NCI-H2029 (cell line): ENCODE measurements around the gene CENPT.
A peak's percentile ranks its signal among the peaks of the same experiment; 100 is the strongest.
"Not testable (repeated sequence)": the region's sequence is repeated elsewhere in the genome, so short reads cannot be mapped to it uniquely, and the experiment has no call there.

Experiments used
- DNase-seq: peaks from one replicate; lab custom pipeline; 2025; lab: John Stamatoyannopoulos, UW

Gene CENPT

DNA sequence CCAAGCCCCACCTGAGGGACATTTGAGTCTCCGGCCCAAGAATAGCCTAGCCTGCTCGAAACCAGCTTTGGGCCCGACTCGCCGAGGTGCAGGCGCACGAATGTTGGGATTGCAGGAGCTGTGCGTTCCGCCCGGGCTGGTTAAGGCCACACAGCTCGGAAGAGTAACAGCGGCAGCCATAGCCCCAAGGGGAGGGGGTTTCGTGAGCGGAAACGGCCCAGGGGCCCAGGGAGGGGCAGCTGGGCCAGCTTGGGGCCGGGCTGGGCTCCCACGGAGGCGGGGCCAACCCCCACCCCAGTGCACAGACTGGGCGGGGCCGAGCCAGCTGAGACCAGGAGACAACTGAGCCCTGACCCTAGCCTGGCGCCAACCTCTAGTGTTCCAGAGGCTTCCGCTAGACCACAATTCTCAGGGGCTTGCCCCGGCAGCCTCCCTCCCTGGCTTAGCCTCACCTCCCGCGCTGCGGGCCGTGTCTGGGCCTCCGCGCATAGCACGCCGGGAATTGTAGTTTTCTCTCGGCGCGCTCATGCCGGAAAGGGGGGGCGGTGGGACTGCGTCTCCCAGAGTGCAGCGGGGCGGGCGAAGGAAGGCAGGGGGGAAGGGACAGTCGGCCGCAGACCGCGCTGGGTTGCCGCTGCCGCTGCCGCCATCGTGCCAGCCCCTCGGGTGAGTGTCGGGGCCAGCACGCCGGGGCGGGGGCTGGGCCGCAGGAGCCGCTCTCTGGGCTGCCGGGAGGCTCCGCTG lies 1.0 kb downstream of the CENPT start, which contains the start of gene NUTF2:
NUTF2 (plus strand) TSS at position 614 of the 744 bp plus-strand sequence. CDS start 18,198 bp downstream, outside the sequence.
- peak; percentile 85 for DNase-seq

- DNase-seq, result no peak
These were observed 1.5 kb downstream of the CENPT start for GRCh38 chr16:67846063-67846319.

GRCh38 chr16:67845291-67846062 lies 2.0 kb downstream of the CENPT start:
- no peak for DNase-seq

- DNase-seq, result no peak
These were observed 3.0 kb downstream of the CENPT start for GRCh38 chr16:67844497-67844896.

GRCh38 chr16:67843343-67843765 lies 4.1 kb downstream of the CENPT start:
- DNase-seq, result no peak

DNA sequence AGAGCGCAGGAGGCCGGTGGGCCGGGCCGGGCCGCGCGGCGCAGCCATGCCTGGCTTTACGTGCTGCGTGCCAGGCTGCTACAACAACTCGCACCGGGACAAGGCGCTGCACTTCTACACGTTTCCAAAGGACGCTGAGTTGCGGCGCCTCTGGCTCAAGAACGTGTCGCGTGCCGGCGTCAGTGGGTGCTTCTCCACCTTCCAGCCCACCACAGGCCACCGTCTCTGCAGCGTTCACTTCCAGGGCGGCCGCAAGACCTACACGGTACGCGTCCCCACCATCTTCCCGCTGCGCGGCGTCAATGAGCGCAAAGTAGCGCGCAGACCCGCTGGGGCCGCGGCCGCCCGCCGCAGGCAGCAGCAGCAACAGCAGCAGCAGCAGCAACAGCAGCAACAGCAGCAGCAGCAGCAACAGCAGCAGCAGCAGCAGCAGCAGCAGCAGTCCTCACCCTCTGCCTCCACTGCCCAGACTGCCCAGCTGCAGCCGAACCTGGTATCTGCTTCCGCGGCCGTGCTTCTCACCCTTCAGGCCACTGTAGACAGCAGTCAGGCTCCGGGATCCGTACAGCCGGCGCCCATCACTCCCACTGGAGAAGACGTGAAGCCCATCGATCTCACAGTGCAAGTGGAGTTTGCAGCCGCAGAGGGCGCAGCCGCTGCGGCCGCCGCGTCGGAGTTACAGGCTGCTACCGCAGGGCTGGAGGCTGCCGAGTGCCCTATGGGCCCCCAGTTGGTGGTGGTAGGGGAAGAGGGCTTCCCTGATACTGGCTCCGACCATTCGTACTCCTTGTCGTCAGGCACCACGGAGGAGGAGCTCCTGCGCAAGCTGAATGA lies 4.8 kb downstream of the CENPT start:
- no peak for DNase-seq

DNA sequence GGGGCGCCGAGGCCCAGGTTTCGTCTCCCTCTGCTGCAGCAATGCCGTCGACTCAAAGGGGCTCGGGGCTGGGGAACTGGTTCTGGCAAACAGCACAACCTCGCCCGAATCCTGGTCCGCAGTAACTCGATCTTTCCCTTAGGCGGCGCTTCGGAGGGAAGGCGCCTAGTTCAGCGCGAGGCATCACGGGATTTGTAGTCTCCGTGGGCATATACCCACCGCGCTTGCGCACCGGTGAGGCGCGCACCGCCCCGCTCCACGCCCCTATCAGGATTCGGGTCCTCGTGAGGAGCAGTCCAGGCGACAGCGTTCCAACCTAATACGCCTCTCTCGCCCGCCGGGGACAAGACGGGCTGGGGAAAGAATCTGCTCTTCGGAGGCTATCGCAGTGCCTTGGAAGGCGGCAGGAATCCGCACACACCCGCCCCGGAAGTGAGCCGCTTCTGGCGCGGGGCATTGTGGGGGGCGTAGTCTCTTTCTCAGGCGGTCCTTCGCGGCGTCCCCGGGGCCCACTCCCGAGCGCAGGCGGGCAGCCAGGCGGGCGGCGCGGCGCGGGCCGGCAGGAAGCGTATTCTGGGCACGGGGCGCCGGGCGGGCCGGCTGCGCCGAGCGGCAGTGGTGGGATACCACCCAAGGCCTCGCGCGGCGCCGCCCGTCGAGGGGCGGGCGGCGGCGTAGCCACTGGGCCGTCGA lies 5.5 kb downstream of the CENPT start, which contains the start of gene THAP11:
THAP11 (plus strand) TSS at position 505 of the 693 bp plus-strand sequence. CDS start 235 bp downstream, outside the sequence.
- peak; percentile 80 for DNase-seq

DNA sequence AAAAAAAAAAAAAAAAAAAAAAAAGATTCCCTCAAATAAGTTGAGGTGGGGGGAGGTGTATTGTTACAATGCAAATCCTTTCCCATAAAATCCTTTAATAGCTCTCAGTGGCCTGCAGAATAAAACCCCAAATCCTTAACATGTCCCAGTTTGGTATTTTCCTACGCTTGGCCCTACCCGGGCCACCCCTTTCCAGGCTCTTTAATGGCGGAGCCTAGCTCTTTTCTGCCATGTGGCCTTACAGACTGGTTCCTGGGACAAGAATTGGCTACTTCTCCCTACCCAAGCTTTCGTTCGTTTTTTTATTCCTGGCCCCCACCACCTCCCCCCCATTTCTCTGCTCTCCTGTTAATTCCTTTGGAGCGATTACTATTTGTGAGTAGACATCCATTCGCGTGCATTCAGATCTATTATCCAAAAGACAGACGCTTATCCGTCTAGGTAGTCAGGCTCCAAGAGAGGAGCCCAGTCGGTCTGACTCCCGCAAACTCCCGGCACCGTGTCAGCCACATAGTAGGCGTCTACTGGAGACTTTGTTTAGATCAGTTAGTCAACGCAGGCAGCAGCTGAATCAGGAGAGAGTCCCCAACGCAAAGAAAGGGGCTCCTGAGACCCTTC lies 6.2 kb downstream of the CENPT start:
- no peak for DNase-seq

DNA sequence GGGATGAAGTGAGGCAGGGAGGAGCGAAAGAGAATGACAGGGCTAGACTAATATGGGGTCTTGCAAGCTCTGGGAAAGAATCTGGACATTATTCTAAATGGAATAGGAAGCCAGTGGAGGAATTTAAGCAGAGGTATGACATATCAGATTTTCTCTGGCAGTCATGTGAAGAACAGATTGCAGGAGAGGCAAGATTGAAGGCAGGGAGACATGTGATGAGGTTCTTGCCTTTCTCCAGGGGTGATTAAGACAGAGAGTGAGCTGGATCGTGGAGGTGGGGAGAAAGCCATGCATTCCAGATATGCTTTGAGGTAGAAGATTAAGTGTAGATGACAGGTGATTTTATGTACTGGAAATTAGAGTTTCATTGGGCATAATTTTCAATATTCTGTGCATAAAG lies 9.7 kb downstream of the CENPT start:
- DNase-seq, result no peak

DNA sequence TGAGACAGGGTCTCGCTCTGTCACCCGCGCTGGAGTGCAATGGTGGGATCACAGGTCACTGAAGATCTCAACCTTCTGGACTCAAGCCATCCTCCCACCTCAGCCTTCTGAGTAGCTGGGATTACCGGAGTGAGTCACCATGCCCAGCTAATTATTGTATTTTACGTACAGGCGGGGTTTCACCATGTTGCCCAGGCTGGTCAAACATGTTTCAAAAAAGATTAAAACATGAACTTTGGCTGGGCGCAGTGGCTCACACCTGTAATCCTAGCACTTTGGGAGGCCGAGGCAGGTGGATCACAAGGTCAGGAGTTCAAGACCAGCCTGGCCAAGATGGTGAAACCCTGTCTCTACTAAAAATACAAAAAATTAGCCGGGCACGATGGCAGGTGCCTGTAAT lies 10.3 kb downstream of the CENPT start:
- DNase-seq, result not testable (repeated sequence)

GRCh38 chr16:67834242-67834614 lies 13.3 kb downstream of the CENPT start:
- no peak for DNase-seq

DNA sequence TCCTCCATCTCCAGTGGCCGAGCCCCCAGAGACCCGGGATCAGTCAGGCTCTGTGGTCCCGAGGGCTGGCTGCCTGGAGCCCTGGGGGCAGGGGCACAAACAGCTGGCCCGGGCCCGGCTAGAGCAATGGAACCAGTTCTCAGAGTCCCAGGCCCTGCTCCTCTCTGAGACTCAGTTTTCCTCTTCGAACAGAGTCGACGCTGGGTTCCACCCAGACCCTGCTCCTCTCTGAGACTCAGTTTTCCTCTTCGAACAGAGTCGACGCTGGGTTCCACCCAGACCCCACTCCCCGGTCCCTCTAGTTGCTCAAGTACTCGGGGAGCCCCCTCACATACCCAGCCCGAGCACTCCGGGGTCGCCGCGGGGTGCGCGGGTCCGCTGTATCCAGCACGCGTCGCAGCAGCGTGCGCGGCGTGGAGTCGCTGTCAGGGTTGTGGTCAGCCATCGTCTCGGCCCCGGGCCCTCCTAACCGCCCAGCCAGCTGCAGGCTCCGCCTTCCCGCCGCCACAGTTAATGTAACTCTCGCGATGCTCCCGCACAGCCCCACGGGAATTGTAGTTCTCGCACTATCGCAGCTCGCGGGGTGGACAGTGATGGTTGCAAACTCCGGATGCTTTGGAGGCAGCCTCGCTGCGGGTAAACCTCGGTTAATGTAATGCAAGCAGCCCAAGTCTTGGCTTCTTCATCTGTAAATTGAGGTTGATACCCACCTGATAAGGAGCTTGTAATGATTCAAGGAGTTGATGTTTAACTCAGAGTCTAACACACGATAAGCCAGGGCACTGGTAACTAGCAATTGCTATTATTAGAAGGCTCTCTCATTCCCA lies 13.9 kb downstream of the CENPT start:
- peak; percentile 43 for DNase-seq

- no peak for DNase-seq
These were observed 14.5 kb downstream of the CENPT start for GRCh38 chr16:67833030-67833414.

DNA sequence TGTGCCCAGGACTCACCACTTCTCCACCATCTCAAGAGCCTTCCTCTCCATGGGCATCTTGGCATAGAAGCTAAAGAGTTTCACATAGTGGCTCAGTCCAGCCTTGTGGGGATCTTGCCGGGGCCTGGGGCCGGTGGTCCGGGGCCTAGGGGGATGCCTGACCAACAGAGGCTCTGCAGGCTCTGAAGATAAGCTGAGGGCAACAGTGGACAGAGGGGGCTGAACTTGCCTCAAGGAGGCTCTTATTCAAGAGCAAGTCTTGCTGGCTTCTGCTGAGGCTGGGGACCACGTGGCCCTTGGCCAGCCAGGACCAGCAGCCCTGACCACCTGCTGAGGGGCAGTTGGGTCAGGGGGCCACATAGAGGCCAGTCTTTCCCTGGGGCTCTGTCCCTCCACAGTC lies 18.8 kb downstream of the CENPT start:
- no peak for DNase-seq

DNA sequence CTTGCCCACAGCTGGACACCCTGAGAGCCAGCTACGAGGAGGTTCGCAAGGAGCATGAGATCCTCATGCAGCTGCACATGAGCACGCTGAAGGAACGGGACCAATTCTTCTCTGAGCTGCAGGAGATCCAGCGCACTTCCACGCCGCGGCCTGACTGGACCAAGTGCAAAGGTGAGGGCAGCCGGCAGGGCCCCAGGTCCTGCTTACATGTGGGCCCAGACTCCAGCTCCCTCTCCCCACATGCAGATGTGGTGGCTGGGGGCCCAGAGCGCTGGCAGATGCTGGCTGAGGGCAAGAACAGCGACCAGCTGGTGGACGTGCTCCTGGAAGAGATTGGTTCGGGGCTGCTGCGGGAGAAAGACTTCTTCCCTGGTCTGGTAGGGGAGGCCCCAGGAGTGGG lies 21.6 kb downstream of the CENPT start:
- no peak for DNase-seq

GRCh38 chr16:67825119-67825518 lies 22.4 kb downstream of the CENPT start:
- DNase-seq, result no peak

DNA sequence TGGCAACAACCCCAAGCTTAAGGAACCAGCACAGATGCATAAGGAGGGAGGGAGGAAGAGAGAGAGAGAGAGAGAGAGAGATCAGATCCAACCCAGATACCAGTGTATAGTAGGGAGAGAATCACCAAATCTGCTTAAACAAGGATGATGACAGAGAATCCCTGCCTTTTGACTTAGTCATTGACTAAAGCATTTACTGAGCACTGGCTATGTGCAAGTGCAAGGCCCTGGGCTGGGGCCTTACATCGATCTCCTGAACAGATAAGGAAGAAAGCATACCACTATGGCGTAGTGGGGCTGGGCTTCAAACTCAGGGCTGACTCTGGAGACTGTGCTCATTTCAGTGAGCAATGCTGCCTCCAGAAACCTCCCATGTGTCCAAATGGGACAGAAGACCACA lies 25.0 kb downstream of the CENPT start:
- no peak for DNase-seq

- no peak for DNase-seq
These were observed 26.8 kb downstream of the CENPT start for GRCh38 chr16:67820608-67821259.

DNA sequence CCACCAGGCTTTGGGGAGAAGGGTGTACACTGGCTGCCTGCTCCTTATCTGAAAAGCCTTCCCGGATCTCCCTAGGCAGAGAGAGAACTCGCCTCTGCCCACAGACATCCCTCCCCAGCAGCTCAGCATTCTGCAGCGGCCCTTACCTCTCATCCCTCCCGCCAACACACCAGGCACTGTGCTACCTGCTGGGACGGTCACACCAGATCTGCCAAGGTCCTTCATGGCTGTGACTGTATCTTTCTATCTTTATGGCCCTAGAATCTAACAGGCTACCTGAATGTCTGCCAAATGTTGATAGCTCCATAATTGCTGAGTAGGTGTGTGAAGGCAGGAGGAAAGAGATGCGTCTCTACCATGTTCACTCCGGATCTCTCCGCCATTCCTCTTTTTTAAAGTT lies 32.9 kb downstream of the CENPT start:
- DNase-seq, result no peak

DNA sequence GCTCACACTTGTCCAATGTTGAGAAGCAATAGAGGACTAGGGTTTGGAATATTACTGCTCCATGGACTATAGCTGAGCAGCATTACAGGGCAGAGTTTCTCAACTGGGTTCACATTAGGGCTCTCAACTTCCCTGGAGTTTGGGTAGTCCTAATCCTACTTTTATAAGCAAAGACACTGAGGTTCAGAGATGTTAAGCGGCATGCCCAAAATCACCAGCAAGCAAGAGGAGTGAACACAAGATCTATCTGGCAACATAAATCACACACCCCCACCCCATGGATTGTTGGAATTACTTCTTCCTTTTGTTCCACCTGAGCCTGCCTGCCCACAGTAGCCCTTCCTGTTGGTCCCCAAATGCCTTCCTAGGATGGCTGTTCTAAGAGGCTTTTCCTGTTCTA lies 35.6 kb downstream of the CENPT start:
- DNase-seq, result no peak
